Measurements from ENCODE around the gene XAGE1B. TPM values are rescaled to one million over a fixed set of nuclear protein-coding genes. Genes with fewer than 3 reads are reported as not detected.

The XAGE1B gene
- total RNA-seq: not detected in 2 replicates

GRCh38 chrX:52516987-52517325 lies at the start of gene XAGE1B:
Gene XAGE1B (minus strand): TSS chrX:52517063. CDS start chrX:52515527, 1,536 bp downstream.

GRCh38 chrX:52495545-52496418 lies 21.1 kb downstream of the XAGE1B start, which contains the start of gene XAGE1A:
Gene XAGE1A (plus strand): TSS chrX:52495808. CDS start chrX:52497362, 1,554 bp downstream.

Other genes with a start within 250 kb of the XAGE1B start
- gene XAGE2, start 148.0 kb downstream of the XAGE1B start, total RNA-seq: not detected in 2 replicates
- gene XAGE1A, start 21.3 kb downstream of the XAGE1B start, total RNA-seq: not detected in 2 replicates
- not detected in 2 replicates for gene SSX7, start 137.8 kb upstream of the XAGE1B start, total RNA-seq
- gene SSX2, start 190.1 kb upstream of the XAGE1B start, total RNA-seq: not detected in 2 replicates
- not detected in 2 replicates for gene SSX2B, start 234.2 kb upstream of the XAGE1B start, total RNA-seq